ENCODE data around the gene GPRIN1.

Gene GPRIN1

GRCh38 chr5:176616511-176616910, 6.6 kb upstream of the GPRIN1 start:
- TF ChIP-seq Cebpa-rat (IDR thresholded peaks at IDR 0.05) = no peak
- Histone ChIP-seq H3K4me1 (peaks cover 35% of the 10 kb centered on the region), H3K27me3 (peaks cover 33% of the 10 kb centered on the region), H4K20me1 (peaks cover 17% of the 10 kb centered on the region; the same call in 1 of the 2 replicates), H3K9me3 (no peaks in the 10 kb centered on the region), H3K9ac (no peak overlapping the region), H3K36me3 (no peaks in the 10 kb centered on the region), H3K4me2 (no peak overlapping the region), H3K27ac (no peak overlapping the region), H3K4me3 (no peak overlapping the region)

- peaks cover 19% of the 10 kb centered on the region for H3K4me1 ChIP-seq
- TF ChIP-seq Cebpa-rat (IDR thresholded peaks at IDR 0.05) = no peak
- H4K20me1 ChIP-seq = peaks cover 5% of the 10 kb centered on the region; the same call in 1 of the 2 replicates
- peaks cover 18% of the 10 kb centered on the region for H3K27me3 ChIP-seq
- no peaks in the 10 kb centered on the region for H3K9me3 ChIP-seq
- H3K4me3 ChIP-seq = no peak overlapping the region
- no peak overlapping the region for H3K9ac ChIP-seq
- H3K4me2 ChIP-seq = no peak overlapping the region
- H3K27ac ChIP-seq = no peak overlapping the region
- H3K36me3 ChIP-seq = no peaks in the 10 kb centered on the region
Measured at GRCh38 chr5:176614805-176615478, 5.0 kb upstream of the GPRIN1 start.

- peaks cover 22% of the 10 kb centered on the region for H3K4me1 ChIP-seq
- H3K36me3 ChIP-seq = no peaks in the 10 kb centered on the region
- no peak for TF ChIP-seq Cebpa-rat (IDR thresholded peaks at IDR 0.05)
- no peaks in the 10 kb centered on the region for H3K9me3 ChIP-seq
- H3K27me3 ChIP-seq = no peaks in the 10 kb centered on the region
- H3K4me3 ChIP-seq = no peak overlapping the region
- H3K9ac ChIP-seq = no peak overlapping the region
- H4K20me1 ChIP-seq = peaks cover 16% of the 10 kb centered on the region
- no peak overlapping the region for H3K4me2 ChIP-seq
- no peak overlapping the region for H3K27ac ChIP-seq
Measured at GRCh38 chr5:176612855-176613254, 2.9 kb upstream of the GPRIN1 start.

GRCh38 chr5:176612008-176612407, 2.1 kb upstream of the GPRIN1 start:
- peaks cover 27% of the 10 kb centered on the region for H3K4me1 ChIP-seq
- H3K4me2 ChIP-seq = no peak overlapping the region
- no peaks in the 10 kb centered on the region for H3K36me3 ChIP-seq
- no peaks in the 10 kb centered on the region for H3K27me3 ChIP-seq
- no peak overlapping the region for H3K4me3 ChIP-seq
- no peak overlapping the region for H3K27ac ChIP-seq
- H3K9ac ChIP-seq = no peak overlapping the region
- peaks cover 25% of the 10 kb centered on the region for H4K20me1 ChIP-seq
- no peaks in the 10 kb centered on the region for H3K9me3 ChIP-seq
- no peak for TF ChIP-seq Cebpa-rat (IDR thresholded peaks at IDR 0.05)

GRCh38 chr5:176611435-176611834, 1.5 kb upstream of the GPRIN1 start:
- Histone ChIP-seq H3K27me3 (no peaks in the 10 kb centered on the region), H3K4me2 (no peak overlapping the region), H3K9ac (no peak overlapping the region), H3K4me1 (peaks cover 33% of the 10 kb centered on the region), H4K20me1 (peaks cover 30% of the 10 kb centered on the region), H3K9me3 (no peaks in the 10 kb centered on the region), H3K36me3 (no peaks in the 10 kb centered on the region), H3K4me3 (no peak overlapping the region), H3K27ac (no peak overlapping the region)
- TF ChIP-seq Cebpa-rat (IDR thresholded peaks at IDR 0.05) = no peak

- TF ChIP-seq Cebpa-rat (IDR thresholded peaks at IDR 0.05) = no peak
- H3K9ac ChIP-seq = peak overlapping the region; percentile 76; the same call in 1 of the 2 replicates
- H3K4me1 ChIP-seq = peaks cover 40% of the 10 kb centered on the region
- peak overlapping the region; percentile 95 for H3K4me2 ChIP-seq
- H3K27me3 ChIP-seq = no peaks in the 10 kb centered on the region
- H3K4me3 ChIP-seq = peak overlapping the region; percentile 81
- H4K20me1 ChIP-seq = peaks cover 41% of the 10 kb centered on the region
- no peaks in the 10 kb centered on the region for H3K36me3 ChIP-seq
- H3K9me3 ChIP-seq = no peaks in the 10 kb centered on the region
- H3K27ac ChIP-seq = peak overlapping the region; percentile 77; the same call in 1 of the 2 replicates
Measured at GRCh38 chr5:176610435-176610773, 448 bp upstream of the GPRIN1 start.

GRCh38 chr5:176608937-176609723, 826 bp downstream of the GPRIN1 start:
- peak overlapping the region; percentile 76 for H3K9ac ChIP-seq
- peak overlapping the region; percentile 37; the same call in 1 of the 2 replicates for H3K27ac ChIP-seq

GRCh38 chr5:176608142-176608705, 1.7 kb downstream of the GPRIN1 start:
- Histone ChIP-seq H3K4me2 (peak overlapping the region; percentile 95), H3K36me3 (no peaks in the 10 kb centered on the region), H3K9ac (no peak overlapping the region), H3K27me3 (no peaks in the 10 kb centered on the region), H3K27ac (no peak overlapping the region), H3K4me3 (no peak overlapping the region), H3K4me1 (peaks cover 51% of the 10 kb centered on the region), H3K9me3 (no peaks in the 10 kb centered on the region), H4K20me1 (peaks cover 59% of the 10 kb centered on the region)
- TF ChIP-seq Cebpa-rat (IDR thresholded peaks at IDR 0.05) = no peak

More at GRCh38 chr5:176608937-176609723, 826 bp downstream of the GPRIN1 start:
- H3K4me3 ChIP-seq = peak overlapping the region; percentile 81
- peak overlapping the region; percentile 95 for H3K4me2 ChIP-seq
- no peaks in the 10 kb centered on the region for H3K36me3 ChIP-seq
- no peaks in the 10 kb centered on the region for H3K9me3 ChIP-seq
- H4K20me1 ChIP-seq = peaks cover 50% of the 10 kb centered on the region
- H3K4me1 ChIP-seq = peaks cover 42% of the 10 kb centered on the region
- H3K27me3 ChIP-seq = no peaks in the 10 kb centered on the region
- no peak for TF ChIP-seq Cebpa-rat (IDR thresholded peaks at IDR 0.05)

GRCh38 chr5:176606875-176607274, 3.1 kb downstream of the GPRIN1 start:
- Histone ChIP-seq H3K9me3 (no peaks in the 10 kb centered on the region), H3K4me3 (no peak overlapping the region), H3K27ac (no peak overlapping the region), H3K36me3 (no peaks in the 10 kb centered on the region), H3K4me1 (peaks cover 56% of the 10 kb centered on the region), H4K20me1 (peaks cover 72% of the 10 kb centered on the region), H3K27me3 (no peaks in the 10 kb centered on the region), H3K9ac (no peak overlapping the region; the same call in 1 of the 2 replicates), H3K4me2 (peak overlapping the region; percentile 69)
- no peak for TF ChIP-seq Cebpa-rat (IDR thresholded peaks at IDR 0.05)

GRCh38 chr5:176606032-176606431, 3.9 kb downstream of the GPRIN1 start:
- Histone ChIP-seq H4K20me1 (peaks cover 80% of the 10 kb centered on the region), H3K36me3 (0 out of 2 replicates have a peak, but pooled peaks cover 2% of the 10 kb centered on the region), H3K27ac (peak overlapping the region; percentile 54), H3K9ac (peak overlapping the region; percentile 33), H3K9me3 (no peaks in the 10 kb centered on the region), H3K4me3 (no peak overlapping the region), H3K4me1 (peaks cover 56% of the 10 kb centered on the region), H3K4me2 (peak overlapping the region; percentile 69), H3K27me3 (no peaks in the 10 kb centered on the region)
- no peak for TF ChIP-seq Cebpa-rat (IDR thresholded peaks at IDR 0.05)

All from BLaER1 (cell line).